ENCODE measurements around the gene KRT20.

DNA sequence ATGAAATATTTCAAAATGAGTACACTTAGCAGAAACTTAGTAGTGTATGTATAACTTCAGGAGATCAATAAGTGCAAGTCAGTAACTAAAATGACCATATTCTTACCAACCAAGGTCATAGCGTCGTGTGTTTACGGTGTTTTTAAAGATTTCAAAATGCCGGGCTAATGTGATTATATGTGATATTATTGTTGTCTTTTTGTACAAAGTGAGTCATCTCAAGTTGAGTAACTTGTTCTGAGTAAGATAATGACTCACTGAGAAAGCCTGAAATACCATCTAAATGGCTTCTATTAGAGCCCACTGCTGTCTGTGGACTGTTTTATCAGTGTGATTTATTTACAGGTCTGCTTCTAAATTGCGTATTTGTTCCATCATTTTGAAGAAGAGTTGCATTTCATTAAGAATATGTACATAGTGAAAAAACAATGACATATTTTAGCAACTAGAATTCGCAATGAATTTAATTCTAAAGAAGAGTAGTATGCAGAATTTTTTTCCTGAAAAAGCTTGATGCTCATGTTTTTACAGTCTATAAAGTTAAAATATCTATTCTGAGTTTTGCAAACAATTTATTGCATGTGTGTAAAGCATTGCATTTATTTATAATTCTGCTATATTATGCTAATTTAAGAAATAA, 30.7 kb downstream of the KRT20 start:
- no peak for TF ChIP-seq POLR2A (IDR thresholded peaks at IDR 0.05)
- TF ChIP-seq, protein P1, sequence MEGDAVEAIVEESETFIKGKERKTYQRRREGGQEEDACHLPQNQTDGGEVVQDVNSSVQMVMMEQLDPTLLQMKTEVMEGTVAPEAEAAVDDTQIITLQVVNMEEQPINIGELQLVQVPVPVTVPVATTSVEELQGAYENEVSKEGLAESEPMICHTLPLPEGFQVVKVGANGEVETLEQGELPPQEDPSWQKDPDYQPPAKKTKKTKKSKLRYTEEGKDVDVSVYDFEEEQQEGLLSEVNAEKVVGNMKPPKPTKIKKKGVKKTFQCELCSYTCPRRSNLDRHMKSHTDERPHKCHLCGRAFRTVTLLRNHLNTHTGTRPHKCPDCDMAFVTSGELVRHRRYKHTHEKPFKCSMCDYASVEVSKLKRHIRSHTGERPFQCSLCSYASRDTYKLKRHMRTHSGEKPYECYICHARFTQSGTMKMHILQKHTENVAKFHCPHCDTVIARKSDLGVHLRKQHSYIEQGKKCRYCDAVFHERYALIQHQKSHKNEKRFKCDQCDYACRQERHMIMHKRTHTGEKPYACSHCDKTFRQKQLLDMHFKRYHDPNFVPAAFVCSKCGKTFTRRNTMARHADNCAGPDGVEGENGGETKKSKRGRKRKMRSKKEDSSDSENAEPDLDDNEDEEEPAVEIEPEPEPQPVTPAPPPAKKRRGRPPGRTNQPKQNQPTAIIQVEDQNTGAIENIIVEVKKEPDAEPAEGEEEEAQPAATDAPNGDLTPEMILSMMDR (IDR thresholded peaks at IDR 0.05): no peak
- TF ChIP-seq EP300 (IDR thresholded peaks at IDR 0.05): no peak
